ENCODE measurements around the gene LRG1.
"Not testable (repeated sequence)": the region's sequence is repeated elsewhere in the genome, so short reads cannot be mapped to it uniquely, and the experiment has no call there.

LRG1 gene

DNA sequence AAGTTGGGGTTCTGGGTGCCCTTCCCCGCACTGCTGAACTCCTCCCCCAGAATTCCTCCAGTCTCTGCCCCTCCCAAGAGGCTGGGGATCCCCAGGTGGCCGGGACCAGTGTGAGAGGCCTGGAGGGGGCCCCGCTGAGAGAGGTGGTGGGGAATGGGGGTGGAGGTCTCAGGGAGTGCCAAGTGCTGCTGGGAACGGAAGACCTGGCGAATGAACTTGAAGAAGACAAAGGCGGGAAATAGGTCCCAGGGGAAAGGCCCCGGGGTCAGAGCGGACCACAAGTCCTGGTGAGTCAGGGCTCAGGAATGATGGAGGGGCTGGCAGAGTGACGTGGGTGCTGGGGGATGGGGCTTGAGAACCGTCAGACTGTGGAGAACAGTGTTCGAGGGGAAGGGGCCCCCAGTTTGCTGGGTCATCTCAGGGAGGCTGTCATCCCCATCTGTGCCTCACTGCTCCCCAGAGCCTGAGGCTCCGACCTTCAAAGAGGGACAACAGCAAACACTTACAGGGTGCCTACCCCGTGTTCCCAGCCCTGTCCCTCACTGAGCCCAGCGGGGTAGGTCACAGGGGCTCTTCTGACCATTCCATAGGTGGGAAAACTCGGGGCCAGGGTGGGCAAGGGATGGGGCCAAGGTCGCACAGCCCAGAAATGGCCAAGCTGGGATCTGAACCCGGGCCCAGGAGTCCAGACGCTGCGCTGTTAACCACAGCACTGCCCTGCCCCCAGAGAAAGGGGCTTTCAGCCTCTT is 35.6 kb upstream of the LRG1 start:
- no peak for DNase-seq

DNA sequence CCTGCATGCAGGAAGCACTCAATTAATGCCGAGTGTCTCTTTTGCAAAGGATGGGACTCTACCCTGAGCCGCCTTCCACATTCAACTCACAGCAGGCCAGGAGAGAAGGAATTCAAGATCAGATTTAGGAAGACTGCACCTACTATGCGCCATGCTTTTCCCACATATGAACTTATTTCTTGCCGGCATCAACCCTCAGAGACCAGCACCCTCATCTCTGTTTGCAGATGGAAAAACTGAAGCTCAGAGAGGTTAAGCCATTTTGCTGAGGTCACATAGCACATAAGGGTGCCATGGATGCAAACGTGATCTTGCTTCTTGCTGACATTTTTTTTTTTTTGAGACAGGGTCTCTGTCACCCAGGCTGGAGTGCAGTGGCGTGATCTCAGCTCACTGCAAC is 33.8 kb upstream of the LRG1 start:
- no peak for DNase-seq

DNA sequence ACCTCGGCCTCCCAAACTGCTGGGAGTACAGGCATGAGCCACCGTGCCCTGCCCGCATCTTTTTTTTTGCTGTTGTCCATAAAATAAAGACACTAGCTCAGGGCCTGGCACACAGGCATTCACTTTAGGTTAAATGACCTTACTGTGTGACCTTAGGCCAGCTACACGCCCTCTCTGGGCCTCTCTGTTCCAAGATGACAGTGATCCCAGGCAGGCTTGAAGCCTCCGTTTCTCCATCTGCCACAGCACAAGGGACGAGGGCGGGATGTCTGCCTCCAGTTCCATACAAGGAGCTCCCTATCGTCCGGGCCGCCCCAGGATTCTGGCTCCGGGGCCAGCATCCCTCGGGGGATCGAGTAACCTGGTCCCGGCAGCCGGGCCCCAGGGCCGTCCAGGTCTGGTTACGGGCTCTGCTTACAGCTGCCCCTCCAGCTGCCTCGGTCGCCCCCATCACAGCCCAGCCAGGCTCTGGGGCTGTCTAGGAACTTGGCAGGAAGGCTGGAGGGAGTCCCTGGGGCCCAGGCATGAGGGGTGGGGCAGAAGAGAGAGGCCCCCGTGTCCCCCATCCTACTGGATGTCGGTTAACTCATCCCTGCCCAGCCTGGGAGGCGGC is 31.6 kb upstream of the LRG1 start:
- DNase-seq = no peak

GRCh38 chr19:4570916-4571304 is 31.1 kb upstream of the LRG1 start:
- DNase-seq = no peak

- DNase-seq = no peak
Observed at GRCh38 chr19:4570402-4570801, 30.6 kb upstream of the LRG1 start.

DNA sequence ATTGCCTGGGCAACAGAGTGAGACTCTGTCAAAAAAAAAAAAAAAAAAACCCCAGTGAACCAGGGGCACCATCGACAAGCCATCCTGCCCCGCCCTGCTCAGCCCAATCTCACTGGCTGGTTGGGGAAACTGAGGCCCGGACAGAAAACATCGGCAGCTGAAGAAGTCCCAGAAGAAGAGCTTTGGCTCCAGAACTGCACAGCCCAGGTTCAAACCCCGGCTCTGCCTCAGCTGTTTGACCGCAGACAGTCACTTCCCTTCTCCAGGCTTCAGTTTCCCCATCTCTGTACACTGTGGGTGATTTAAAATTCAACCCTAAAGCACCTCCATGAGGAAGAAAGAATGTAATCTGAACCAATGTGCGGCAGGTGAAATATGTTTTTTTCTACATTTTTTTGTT is 29.1 kb upstream of the LRG1 start:
- DNase-seq = no peak

GRCh38 chr19:4567584-4568071 is 27.8 kb upstream of the LRG1 start:
- peak; percentile 65 for DNase-seq

DNA sequence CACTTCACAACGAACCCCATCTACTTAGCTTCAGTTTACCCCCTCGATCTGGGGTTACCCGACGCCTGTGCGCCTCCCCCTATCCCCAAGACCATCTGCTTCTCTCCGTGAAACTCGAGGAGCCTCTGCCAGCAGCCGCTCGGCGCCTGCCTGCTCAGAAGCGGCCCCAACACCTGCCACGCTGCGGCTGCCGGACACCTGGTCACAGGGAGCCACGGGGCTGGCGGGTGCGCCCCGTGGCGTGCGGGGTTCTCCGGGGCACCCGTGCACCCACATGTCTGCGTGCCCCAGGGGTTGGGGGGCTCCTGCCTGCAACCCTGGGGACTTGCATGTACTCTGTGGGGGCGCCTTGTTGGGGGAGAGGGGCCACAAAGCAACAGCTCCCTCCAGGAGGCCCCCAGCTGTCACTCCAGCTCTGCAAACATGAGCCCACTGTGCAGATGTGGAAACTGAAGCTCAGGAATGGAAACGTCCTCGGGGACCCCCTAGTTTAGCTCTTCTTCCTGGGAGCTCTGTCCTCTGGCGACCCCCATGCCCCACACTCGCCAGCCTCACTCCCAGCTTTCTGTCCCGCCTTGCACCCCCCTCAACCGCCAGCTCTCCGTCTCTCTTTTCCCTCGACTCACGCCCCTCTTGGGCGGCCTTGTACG is 26.7 kb upstream of the LRG1 start:
- DNase-seq = peak; percentile 74

- not testable (repeated sequence) for DNase-seq
Observed at GRCh38 chr19:4563562-4563961, 23.7 kb upstream of the LRG1 start.

DNA sequence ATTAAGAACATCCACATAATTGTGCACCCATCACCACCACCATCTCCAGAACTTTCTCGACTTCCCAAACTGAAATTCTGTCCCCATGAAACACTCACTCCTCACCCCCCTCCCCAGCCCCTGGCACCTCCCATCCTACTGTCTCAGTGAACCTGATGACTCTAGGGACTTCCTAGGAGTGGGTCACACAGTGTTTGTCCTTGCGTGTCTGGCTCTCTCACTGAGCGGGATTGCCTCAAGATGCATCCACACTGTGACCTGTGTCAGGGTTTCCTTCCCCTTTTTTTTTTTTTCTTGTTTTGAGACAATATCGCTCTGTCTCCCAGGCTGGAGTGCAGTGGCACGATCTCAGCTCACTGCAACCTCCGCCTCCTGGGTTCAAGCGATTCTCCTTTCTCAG is 22.2 kb upstream of the LRG1 start:
- DNase-seq = not testable (repeated sequence)

GRCh38 chr19:4559569-4559968 is 19.7 kb upstream of the LRG1 start, which contains the start of gene SEMA6B:
Gene SEMA6B (minus strand): TSS chr19:4559684. CDS start chr19:4558457, 1,227 bp downstream.
- DNase-seq = no peak

- no peak for DNase-seq
Observed at GRCh38 chr19:4557971-4558941, 18.4 kb upstream of the LRG1 start.

- DNase-seq = peak; percentile 60
Observed at GRCh38 chr19:4557144-4557970, 17.5 kb upstream of the LRG1 start.

DNA sequence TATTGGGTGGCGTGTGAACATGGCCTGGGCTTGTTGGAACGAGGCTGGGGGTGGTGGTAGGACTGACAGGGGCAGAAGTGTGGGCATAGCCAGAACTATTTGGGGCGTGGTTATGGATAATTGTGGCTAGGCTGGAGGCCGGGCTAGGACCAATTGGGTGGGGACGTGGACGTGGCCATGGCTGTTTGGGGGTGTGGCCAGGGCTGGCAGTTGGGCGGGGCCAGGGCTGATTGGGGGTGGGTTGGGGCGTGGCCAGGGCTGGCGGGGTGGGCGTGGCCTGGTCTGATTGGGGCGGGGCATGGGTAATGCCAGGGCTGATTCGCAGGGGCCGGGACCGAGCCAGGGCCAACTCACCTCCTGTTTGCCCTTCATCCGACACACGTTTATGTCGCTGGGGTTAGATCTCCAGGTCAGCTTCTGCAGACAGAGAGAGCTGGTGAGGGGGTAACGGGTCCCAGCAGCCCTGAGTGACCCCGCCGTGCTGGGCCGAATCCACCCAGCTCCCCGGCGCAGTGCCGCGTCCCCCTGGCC is 16.8 kb upstream of the LRG1 start:
- DNase-seq = peak; percentile 39

- DNase-seq = no peak
Observed at GRCh38 chr19:4555657-4556561, 16.1 kb upstream of the LRG1 start.

- no peak for DNase-seq
Observed at GRCh38 chr19:4554717-4555116, 14.9 kb upstream of the LRG1 start.

DNA sequence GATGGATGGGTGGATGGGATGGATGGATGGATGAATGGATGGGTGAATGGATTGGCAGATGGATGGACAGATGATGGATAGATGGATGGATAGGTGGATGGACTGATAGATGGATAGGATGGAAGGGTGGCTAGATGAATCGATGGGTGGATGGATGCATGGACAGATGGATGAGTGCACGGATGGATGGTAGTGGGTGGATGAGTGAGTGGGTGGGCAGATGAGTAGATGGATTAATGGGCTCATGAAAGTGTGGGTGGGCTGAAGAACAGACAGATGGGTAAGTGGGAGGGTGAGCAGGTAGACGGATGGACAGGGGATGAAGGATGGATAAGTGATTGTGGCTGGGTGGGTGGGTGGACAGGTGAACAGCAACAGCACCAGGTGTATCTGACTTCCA is 13.9 kb upstream of the LRG1 start:
- no peak for DNase-seq

GRCh38 chr19:4553092-4553695 is 13.4 kb upstream of the LRG1 start:
- no peak for DNase-seq

- no peak for DNase-seq
Observed at GRCh38 chr19:4552525-4552819, 12.6 kb upstream of the LRG1 start.

GRCh38 chr19:4550479-4551050 is 10.7 kb upstream of the LRG1 start:
- no peak for DNase-seq

All from RPMI8226 (cell line).